A549 (cell line): ENCODE data around the gene LCN9.

ENCODE experiments used
- CBX2 ChIP-seq: fragments of 200-600 bp; sonication (generic); IDR thresholded peaks from 2 replicates; pipeline ENCODE4 v1.6.1; 2016; ENCODE audit warnings: low read depth, mild to moderate bottlenecking, borderline replicate concordance
- CTCF ChIP-seq: fragments of >200 bp; sonication (Bioruptor Twin); formaldehyde crosslinking; IDR thresholded peaks from 3 replicates; pipeline ENCODE4 v1.5.1; 2016
- EP300 ChIP-seq, 2 experiments: fragments of >200 bp; sonication (Bioruptor Twin); formaldehyde crosslinking; IDR thresholded peaks; 2 replicates in 1 of 2; 3 replicates in 1 of 2; pipeline ENCODE4 v1.6.1; 2016 to 2017

- TF ChIP-seq EP300 (IDR thresholded peaks at IDR 0.05) (no peak), CTCF (no peak), CBX2 (no peak)
Measured at GRCh38 chr9:135703726-135704125, 40.6 kb downstream of the LCN9 start.
